ENCODE data around the gene RASAL2. TPM values are rescaled to one million over a fixed set of nuclear protein-coding genes. Genes with fewer than 3 reads are reported as not detected.

RASAL2 gene
- total RNA-seq, 4 donors from 2014 or later, result 17.9 to 27.3 (median 23.5) TPM

- WGBS, 2 donors, result 90 to 95% methylated on average over 3 of the region's 3 CpGs
Observed at GRCh38 chr1:178530502-178530901, 436.6 kb downstream of the RASAL2 start.

GRCh38 chr1:178531887-178532286 lies 438.0 kb downstream of the RASAL2 start:
- peaks cover 0 to 4% of the 10 kb centered on the region in 2 donors for H3K4me1 ChIP-seq
- no peaks in the 10 kb centered on the region for H3K36me3 ChIP-seq
- peak; percentile 40 to 47 for DNase-seq
- no peaks in the 10 kb centered on the region for H3K9me3 ChIP-seq
- no peak overlapping the region for H3K4me3 ChIP-seq (replicated peaks in 1 of 3)
- H3K27ac ChIP-seq, result no peak overlapping the region
- intact Hi-C loops (cut with DNase I), result no loop called here
- no peaks in the 10 kb centered on the region for H3K27me3 ChIP-seq
- 35% methylated on average over 6 to 10 of the region's 10 CpGs for WGBS, 2 donors
- TF ChIP-seq CTCF (IDR thresholded peaks at IDR 0.05), result no peak
- no peak for TF ChIP-seq POLR2A (IDR thresholded peaks at IDR 0.05)

More at GRCh38 chr1:178530502-178530901, 436.6 kb downstream of the RASAL2 start:
- no peak for DNase-seq
- peaks cover 0 to 4% of the 10 kb centered on the region in 2 donors for H3K4me1 ChIP-seq
- intact Hi-C loops (cut with DNase I), result no loop called here
- H3K4me3 ChIP-seq (replicated peaks in 1 of 3), result no peak overlapping the region
- H3K9me3 ChIP-seq, result no peaks in the 10 kb centered on the region
- H3K27me3 ChIP-seq, result no peaks in the 10 kb centered on the region
- no peaks in the 10 kb centered on the region for H3K36me3 ChIP-seq
- no peak overlapping the region for H3K27ac ChIP-seq
- TF ChIP-seq CTCF (IDR thresholded peaks at IDR 0.05) (no peak), POLR2A (IDR thresholded peaks at IDR 0.05) (no peak)

DNA sequence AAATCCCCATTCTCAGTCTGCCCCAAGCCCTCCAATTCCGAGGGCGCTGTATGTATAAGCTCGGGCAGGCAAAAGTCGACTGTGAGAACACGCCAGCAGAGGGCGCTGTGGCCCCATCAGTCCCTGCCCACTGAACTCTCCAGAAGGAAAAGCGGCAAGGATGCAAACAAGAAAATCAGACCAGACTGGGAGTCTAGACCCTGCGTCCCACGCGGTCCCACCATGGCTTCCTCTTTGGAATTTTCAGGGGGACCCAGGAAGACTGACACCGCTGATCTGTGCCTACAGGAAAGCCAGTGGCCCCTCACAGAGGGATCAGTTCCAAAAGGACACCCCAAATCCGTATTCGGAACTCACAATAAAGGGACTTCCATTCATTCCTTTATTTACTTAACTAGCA lies 438.5 kb downstream of the RASAL2 start:
- Histone ChIP-seq H3K4me3 (replicated peaks in 1 of 3) (no peak overlapping the region), H3K9me3 (no peaks in the 10 kb centered on the region), H3K27ac (no peak overlapping the region), H3K4me1 (peaks cover 0 to 4% of the 10 kb centered on the region in 2 donors), H3K27me3 (no peaks in the 10 kb centered on the region), H3K36me3 (no peaks in the 10 kb centered on the region)
- peak; percentile 78 to 83 for DNase-seq
- 12 to 22% methylated on average over 12 to 13 of the region's 13 CpGs for WGBS, 2 donors
- peak; percentile 74 to 90 (median 81) for TF ChIP-seq CTCF (IDR thresholded peaks at IDR 0.05)
- TF ChIP-seq POLR2A (IDR thresholded peaks at IDR 0.05), result no peak
- intact Hi-C loops (cut with DNase I), result no loop called here

DNA sequence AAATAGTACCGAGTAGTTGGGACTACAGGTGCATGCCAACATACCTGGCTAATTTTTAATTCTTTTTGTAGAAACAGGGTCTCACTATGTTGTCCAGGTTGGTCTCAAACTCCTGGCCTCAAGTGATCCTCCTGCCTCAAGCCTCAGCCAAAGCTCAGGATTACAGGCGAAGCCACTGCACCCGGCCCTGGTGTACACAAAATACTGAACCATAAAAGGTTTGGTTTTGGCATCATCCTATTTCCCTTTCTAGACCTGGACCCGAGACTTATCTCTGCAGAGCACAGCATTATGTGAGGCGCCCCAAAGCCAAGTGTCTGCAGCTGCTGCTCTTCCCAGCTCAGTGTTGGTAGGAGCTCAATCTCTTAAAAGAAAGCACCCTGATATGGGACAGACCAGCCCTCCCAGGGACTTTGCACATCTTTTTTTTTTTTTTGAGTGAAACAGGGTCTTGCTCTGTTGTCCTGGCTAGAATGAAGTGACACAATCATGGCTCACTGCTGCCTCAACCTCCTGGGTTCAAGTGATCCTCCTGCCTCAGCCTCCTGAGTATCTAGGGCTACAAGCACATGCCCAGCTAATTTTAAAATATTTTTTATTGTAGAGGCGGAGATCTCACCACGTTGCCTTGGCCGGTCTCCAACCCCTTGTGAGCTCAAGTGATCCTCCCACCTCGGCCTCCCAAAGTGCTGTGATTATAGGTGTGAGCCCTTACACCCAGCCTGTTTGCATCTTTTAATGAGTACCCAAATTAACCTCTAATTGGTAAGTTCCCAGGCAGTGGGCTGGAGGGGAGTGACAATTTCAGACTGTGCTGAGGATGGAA lies 439.4 kb downstream of the RASAL2 start:
- Histone ChIP-seq H3K36me3 (no peaks in the 10 kb centered on the region), H3K4me1 (peaks cover 0 to 4% of the 10 kb centered on the region in 2 donors), H3K4me3 (replicated peaks in 1 of 3) (no peak overlapping the region), H3K9me3 (no peaks in the 10 kb centered on the region), H3K27ac (no peak overlapping the region), H3K27me3 (no peaks in the 10 kb centered on the region)
- intact Hi-C loops (cut with DNase I), result no loop called here
- 85% methylated on average over 9 of the region's 9 CpGs for WGBS, 2 donors
- no peak for DNase-seq
- TF ChIP-seq POLR2A (IDR thresholded peaks at IDR 0.05), result no peak
- no peak for TF ChIP-seq CTCF (IDR thresholded peaks at IDR 0.05)

Small RNA genes within 50 kb of the gene (small RNA-seq; reads per million reads assigned to genes)
- not detected for gene RF00017

Other genes starting within 250 kb of the RASAL2 start
- 10 to 100 TPM in 1 of 4 donors, 1 to 10 TPM in 3; 3.8 to 12.8 (median 6.2) TPM for gene SEC16B, start 124.0 kb upstream of the RASAL2 start, total RNA-seq

Measured in thyroid gland (tissue), 4 donors.